ENCODE results near the gene PARD3. TPM values are rescaled to one million over a fixed set of nuclear protein-coding genes. Genes with fewer than 3 reads are reported as not detected.

PARD3 gene
- total RNA-seq, 4 donors from 2014 or later, result 39.2 to 124 (median 48.0) TPM

GRCh38 chr10:34727595-34728033 lies 87.5 kb downstream of the PARD3 start:
- Histone ChIP-seq H3K4me1 (peaks cover 0 to 27% (median 0%) of the 10 kb centered on the region in 4 donors), H3K9me3 (no peaks in the 10 kb centered on the region), H3K4me3 (no peak overlapping the region), H3K36me3 (no peaks in the 10 kb centered on the region), H3K27me3 (no peaks in the 10 kb centered on the region), H3K27ac (no peak overlapping the region)
- TF ChIP-seq POLR2A (IDR thresholded peaks at IDR 0.05) (no peak), CTCF (IDR thresholded peaks at IDR 0.05) (no peak)
- no peak for DNase-seq

GRCh38 chr10:34726862-34727261 lies 88.2 kb downstream of the PARD3 start:
- peaks cover 0 to 20% (median 0%) of the 10 kb centered on the region in 4 donors for H3K4me1 ChIP-seq
- H3K4me3 ChIP-seq, result no peak overlapping the region
- no peak overlapping the region for H3K27ac ChIP-seq
- TF ChIP-seq CTCF (IDR thresholded peaks at IDR 0.05) (no peak), POLR2A (IDR thresholded peaks at IDR 0.05) (no peak)
- DNase-seq, result no peak
- no peaks in the 10 kb centered on the region for H3K27me3 ChIP-seq
- H3K9me3 ChIP-seq, result no peaks in the 10 kb centered on the region
- H3K36me3 ChIP-seq, result no peaks in the 10 kb centered on the region

- Histone ChIP-seq H3K27ac (no peak overlapping the region), H3K4me1 (peaks cover 0 to 5% (median 0%) of the 10 kb centered on the region in 4 donors), H3K9me3 (no peaks in the 10 kb centered on the region), H3K36me3 (no peaks in the 10 kb centered on the region), H3K27me3 (no peaks in the 10 kb centered on the region), H3K4me3 (no peak overlapping the region)
- TF ChIP-seq POLR2A (IDR thresholded peaks at IDR 0.05) (no peak), CTCF (IDR thresholded peaks at IDR 0.05) (peak in 4 of 6 experiments; percentile 38 to 87 (median 78))
- DNase-seq, result peak in 1 of 3 donors; percentile 69
Measured at GRCh38 chr10:34723750-34724149, 91.3 kb downstream of the PARD3 start.

- no peak for DNase-seq
- no peak overlapping the region for H3K4me3 ChIP-seq
- H3K4me1 ChIP-seq, result no peaks in the 10 kb centered on the region
- H3K9me3 ChIP-seq, result no peaks in the 10 kb centered on the region
- H3K27ac ChIP-seq, result no peak overlapping the region
- H3K27me3 ChIP-seq, result no peaks in the 10 kb centered on the region
- no peaks in the 10 kb centered on the region for H3K36me3 ChIP-seq
- TF ChIP-seq CTCF (IDR thresholded peaks at IDR 0.05) (no peak), POLR2A (IDR thresholded peaks at IDR 0.05) (no peak)
Measured at GRCh38 chr10:34722404-34722803, 92.7 kb downstream of the PARD3 start.

- no peak overlapping the region for H3K27ac ChIP-seq
- TF ChIP-seq CTCF (IDR thresholded peaks at IDR 0.05), result no peak
- TF ChIP-seq POLR2A (IDR thresholded peaks at IDR 0.05), result no peak
- no peak overlapping the region for H3K4me3 ChIP-seq
- H3K36me3 ChIP-seq, result no peaks in the 10 kb centered on the region
- no peak for DNase-seq
- no peaks in the 10 kb centered on the region for H3K9me3 ChIP-seq
- H3K4me1 ChIP-seq, result peaks cover 0 to 2% (median 0%) of the 10 kb centered on the region in 4 donors
- H3K27me3 ChIP-seq, result no peaks in the 10 kb centered on the region
Measured at GRCh38 chr10:34721208-34721840, 93.8 kb downstream of the PARD3 start.

Data from Peyer's patch (tissue), 4 donors.